NOMO-1 treated with dmso at 0.1 percent for 144 hours (cell line): ENCODE data around the gene HIPK4.
"Not testable (repeated sequence)": the region's sequence is repeated elsewhere in the genome, so short reads cannot be mapped to it uniquely, and the experiment has no call there.

Experiments
- DNase-seq: peaks from one replicate; lab custom pipeline; 2025; ENCODE audit not compliant: unreplicated experiment; lab: John Stamatoyannopoulos, UW

The HIPK4 gene, protein sequence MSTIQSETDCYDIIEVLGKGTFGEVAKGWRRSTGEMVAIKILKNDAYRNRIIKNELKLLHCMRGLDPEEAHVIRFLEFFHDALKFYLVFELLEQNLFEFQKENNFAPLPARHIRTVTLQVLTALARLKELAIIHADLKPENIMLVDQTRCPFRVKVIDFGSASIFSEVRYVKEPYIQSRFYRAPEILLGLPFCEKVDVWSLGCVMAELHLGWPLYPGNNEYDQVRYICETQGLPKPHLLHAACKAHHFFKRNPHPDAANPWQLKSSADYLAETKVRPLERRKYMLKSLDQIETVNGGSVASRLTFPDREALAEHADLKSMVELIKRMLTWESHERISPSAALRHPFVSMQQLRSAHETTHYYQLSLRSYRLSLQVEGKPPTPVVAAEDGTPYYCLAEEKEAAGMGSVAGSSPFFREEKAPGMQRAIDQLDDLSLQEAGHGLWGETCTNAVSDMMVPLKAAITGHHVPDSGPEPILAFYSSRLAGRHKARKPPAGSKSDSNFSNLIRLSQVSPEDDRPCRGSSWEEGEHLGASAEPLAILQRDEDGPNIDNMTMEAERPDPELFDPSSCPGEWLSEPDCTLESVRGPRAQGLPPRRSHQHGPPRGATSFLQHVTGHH

DNA sequence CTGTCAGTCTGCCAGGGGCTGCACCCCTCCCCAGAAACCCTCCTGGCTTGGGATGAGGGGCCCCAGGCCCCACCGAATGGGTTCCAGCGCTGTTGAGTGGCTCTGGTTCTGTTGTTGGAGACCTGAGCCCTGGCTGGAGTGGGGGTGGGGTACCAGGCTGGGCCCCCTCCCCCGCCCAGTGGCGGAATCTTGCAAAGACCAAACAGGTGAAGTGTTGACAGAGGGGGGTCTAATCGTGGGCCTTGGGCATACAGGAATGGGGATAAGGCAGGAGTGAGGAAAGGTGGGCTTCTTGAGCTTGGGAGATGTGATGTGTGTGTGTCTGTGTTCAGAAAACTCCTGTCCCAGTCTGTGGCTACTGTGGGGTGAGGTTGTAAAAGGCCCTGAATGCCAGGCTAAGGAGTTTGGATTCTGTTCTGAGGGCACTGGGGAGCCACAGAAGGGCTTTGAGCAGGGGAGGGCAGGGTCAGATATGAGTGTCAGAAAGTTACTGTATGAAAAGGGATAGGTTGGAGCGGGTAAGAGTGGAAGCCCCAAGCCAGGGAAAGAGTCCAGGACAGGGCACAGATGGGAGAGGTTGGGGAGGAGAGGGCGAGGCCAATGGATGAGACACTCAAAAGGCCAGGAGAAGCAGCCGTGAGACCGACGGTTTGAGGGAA lies at the start of gene HIPK4:
Gene HIPK4 (minus strand): TSS at position 98 of the 659 bp plus-strand sequence. CDS start 279 bp downstream, outside the sequence.
- no peak for DNase-seq

DNA sequence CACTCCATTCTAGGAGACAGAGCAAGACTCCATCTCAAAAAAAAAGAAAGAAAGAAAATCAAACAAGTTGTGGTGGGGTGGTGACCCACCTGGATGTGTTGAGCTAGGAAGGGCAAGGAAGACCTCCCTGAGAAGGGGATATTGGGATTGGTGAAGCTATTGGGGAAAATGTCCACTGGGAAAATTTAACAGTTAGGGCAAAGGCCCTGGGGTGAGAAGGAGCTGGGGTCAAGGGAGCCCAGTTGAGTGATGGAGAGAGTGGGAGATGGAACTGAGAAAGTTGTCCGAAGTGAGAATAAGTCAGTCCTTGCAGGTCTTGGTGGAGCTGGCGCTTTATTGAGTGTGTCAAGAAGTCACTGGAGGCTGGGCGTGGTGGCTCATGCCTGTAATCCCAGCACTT lies 48.3 kb upstream of the HIPK4 start:
- no peak for DNase-seq

GRCh38 chr19:40433391-40434216 lies 43.6 kb upstream of the HIPK4 start:
- peak; percentile 88 for DNase-seq

DNA sequence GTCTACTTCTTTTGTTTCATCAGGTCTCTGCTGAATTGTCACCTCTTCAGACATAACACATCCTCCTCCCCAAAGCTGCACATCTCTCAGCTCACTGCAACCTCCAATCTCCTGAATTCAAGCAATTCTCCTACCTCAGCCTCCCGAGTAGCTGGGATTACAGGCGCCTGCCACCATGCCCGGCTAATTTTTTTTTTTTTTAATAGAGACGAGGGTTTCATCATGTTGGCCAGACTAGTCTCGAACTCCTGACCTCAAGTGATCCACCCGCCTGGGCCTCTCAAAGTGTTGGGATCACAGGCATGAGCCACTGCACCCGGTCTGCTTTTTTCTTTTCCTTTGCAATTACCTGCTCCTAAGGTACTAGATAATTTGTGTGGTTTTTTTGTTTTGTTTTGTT lies 42.8 kb upstream of the HIPK4 start:
- DNase-seq: not testable (repeated sequence)

- DNase-seq: no peak
These were observed 41.7 kb upstream of the HIPK4 start for GRCh38 chr19:40431698-40432097.

DNA sequence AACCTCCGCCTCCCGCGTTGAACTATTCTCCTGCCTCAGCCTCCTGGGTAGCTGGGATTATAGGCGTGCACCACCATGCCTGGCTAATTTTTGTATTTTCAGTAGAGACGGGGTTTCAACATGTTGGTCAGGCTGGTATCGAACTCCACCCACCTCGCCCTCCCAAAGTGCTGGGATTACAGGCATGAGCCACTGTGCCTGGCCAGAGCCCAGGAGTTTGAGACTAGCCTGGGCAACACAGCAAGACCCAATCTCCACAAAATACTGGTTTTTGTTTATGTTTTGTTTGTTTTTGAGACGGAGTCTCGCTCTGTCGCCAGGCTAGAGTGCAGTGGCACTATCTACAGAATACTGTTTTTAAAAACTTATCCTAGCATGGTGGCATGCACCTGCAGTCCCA lies 40.3 kb upstream of the HIPK4 start:
- DNase-seq: not testable (repeated sequence)

GRCh38 chr19:40428197-40428596 lies 38.2 kb upstream of the HIPK4 start:
- DNase-seq: not testable (repeated sequence)

DNA sequence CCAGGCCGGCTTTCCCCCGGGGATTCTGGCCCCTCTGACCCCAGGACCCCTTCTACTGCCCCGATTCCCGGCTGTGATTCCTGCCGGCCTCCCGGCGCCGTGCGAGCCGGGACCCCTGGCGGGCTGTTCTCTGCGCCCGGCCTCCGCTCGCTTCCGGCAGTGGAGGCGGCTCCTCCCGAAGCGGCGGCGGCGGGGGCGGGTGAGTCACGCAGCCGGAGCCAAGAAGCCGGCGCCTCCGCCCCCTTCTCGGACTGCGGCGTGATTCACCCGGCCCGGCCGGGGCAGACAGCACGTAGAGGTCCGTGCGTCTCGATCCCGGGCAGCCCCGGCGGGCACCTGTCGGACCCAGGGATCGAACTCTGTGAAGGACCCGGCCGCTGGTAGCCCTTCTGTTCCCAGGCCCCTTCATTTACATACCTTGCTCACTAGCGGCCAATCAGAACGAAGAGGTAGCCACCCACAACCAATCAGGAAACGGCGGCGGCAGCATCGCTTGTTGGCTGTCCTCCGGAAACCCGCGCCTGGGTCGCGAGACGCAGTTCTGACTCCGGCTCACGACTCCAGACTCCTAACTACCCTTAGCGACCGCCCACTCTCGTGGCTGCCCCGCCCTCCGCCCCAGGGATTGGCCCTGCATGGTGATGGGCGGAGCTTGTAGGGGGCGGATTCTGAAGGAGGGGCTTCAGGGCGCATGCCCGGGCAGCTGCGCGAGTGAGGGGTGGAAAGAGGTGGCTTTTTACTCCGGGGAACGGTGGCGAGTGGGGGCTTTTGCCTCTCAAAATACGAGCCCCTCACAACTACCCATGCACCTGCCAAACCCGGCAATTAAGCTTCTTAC lies 35.7 kb upstream of the HIPK4 start, which contains the start of gene SERTAD1:
Gene SERTAD1 (minus strand): TSS at position 543 of the 838 bp plus-strand sequence. CDS start 2,446 bp downstream, outside the sequence.
- DNase-seq: peak; percentile 99

DNA sequence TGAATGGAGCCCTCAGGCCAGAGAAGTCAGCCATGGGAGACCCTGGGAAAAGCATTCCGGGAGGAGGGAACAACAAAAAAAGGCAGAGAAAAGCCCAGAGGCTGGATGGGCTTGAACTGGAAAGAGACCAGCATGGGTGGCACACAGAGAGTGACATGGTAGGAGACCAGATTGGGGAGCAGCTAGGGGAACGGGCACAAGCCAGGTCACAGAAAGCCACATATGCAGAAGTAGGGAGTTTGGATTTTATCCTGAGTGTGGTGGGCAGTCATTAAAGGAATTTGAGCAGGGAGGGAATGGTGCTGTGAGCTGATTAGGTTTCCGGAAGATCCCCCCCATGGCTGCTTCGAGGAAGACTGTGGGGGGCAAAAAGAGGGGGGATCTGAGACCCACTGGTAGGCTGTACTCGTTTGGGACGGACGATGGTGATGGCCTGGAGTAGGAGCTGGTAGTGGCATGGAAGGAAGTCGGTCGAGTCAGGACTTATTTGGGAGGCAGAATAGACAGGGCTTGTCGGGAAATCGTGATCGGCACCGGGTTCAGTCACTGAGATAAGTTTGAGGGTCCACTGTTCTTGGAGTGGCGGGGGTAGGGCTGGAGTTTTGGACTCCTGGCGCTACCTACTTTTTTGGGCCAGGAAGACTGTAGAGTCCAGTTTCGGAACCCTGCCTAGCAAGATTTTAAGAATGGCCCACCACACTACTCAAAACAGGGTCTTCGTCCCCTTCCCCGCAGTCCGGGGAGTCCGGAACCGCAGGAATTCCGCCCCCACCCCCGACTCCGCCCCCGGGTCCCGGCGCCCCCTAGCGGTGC lies 34.9 kb upstream of the HIPK4 start:
- DNase-seq: peak; percentile 9

GRCh38 chr19:40423938-40424337 lies 34.0 kb upstream of the HIPK4 start:
- DNase-seq: no peak

- no peak for DNase-seq
These were observed 33.0 kb upstream of the HIPK4 start for GRCh38 chr19:40422748-40423566.

DNA sequence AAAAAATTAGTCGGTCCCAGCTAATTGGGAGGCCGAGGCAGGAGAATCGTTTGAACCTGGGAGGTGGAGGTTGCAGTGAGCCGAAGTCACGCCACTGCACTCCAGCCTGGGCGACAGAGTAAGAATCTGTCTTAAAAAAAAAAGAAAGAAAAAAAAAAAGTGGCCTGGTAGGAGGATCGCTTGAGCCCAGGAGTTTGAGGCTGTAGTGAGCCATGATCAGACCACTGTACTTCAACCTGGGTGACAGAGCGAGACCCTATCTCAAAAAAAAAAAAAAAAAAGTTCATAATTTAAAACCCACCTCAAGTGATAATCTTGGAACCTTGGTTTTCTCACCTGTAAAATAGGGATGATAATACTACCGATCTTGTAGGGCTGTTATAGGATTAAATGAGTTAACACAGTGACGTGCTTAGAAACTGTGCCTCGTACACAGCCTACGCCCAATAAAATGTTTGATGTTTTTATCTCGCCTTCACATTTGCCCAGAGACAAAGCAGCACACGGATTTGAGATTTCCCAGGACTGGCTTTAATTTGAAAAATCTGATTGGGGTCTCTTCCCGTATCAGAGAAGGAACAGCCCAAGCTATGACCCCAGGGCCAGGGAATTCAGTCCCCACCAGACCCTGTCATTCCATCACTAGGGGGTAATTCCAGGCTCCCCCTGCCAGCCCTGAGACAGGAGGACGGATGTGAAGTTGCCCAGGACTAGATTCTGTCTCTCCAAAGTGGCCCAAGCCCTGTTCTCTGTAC lies 32.2 kb upstream of the HIPK4 start:
- DNase-seq: no peak

DNA sequence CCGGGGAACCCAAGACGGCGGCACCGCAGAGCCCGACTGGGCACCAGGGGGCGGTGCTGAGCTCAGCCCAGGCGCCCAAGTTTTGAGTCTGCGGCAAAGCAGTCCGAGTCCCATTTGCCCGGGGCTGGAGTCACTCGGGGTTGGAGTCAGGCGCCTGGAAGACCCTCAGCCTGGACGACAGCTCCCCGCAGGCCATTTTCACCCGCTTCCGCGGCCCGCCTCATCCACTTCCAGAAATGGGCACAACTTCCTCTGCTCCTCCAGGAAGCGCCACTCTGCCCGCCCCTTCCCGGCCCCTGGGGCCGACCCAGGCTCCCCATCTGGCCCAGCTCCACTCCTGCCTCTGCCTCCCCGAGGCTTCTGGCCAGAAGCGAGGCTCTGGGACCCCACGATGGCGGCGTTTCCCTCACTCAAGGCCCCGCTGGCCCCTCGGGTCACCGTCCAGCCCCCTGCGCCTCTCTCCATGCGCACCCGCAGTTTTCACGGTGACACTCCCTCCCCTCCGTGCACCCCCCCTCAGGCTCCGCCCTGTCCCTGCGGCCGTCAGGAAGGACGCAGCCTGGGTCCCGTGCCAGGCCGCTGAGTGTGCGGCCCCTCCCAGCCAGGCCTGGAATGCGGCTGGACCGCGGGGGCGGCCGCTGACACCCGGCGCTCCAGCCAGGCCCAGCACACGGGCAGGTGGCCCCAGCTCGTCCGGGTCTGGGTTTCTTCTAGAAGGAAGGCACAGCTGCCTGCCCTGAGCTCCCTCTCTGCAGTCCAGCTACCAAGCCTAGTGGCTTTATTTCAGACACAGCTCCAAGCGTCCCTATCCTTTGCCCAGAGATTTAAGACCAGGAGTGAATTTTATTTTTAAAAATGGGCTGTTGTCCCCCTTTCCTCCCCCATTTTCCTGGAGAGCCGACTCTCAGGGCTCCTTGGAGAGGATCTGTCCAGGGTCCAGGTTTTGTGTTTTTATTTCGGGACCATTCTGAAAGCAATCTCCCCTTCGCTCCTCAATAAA lies 31.1 kb upstream of the HIPK4 start:
- peak; percentile 72 for DNase-seq

GRCh38 chr19:40420451-40420765 lies 30.4 kb upstream of the HIPK4 start:
- DNase-seq: no peak

DNA sequence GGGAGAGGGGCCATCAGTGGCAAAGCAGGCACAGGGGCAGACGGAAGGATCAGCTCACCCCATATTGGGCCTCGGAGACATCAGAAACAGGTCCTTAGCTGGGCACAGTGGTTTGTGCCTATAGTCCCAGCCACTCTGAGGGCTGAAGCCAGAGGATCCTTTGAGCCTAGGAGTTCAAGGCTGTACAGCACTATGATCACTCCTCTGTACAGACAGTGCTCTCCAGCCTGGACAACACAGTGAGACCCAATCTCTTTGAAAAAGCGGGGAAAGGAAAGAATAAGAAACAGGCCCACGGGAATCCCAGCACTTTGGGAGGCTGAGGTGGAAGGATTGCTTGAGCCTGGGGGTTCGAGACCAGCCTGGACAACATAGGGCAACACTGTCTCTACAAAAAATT lies 29.8 kb upstream of the HIPK4 start:
- DNase-seq: no peak

DNA sequence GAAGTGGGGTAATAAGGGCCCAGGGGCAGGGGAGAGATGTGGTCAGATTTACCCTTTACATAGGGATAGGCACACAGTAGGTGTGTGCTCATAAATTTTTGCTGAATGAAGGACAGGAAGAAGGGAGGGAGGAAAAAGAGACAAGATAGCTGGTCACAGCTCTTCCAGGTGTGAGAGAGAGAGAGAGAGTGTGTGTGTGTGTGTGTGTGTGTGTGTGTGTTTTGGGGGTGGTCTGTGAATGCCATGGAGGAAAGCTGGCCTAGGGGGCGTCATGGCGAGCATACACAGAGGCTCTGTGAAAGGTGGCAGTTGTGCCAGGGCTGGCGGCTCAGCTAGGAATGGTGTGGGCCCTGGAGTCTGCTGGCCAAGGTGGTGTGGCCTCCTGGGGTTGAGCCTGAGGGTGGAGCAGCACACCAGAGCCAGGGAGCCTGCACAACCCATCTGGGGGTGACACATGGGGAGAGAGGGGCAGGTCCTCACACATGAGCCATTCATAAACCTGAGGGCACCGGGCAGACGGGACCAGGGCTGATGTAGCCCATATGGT lies 29.2 kb upstream of the HIPK4 start:
- DNase-seq: no peak
